Transverse colon (tissue), 4 donors: ENCODE data around the gene ELFN1.

ENCODE experiments used
- CTCF ChIP-seq, 5 experiments: fragments of 200-600 bp in 3 of 5; fragments of 450-650 bp in 2 of 5; sonication (generic) in 3 of 5; IDR thresholded peaks; 1 replicate in 2 of 5; 2 replicates in 3 of 5; pipeline ENCODE4 v1.5.1; 2016 to 2017; ENCODE audit warnings: antibody characterized with exemption in 5 of 5, inconsistent platforms in 3 of 5, mild to moderate bottlenecking in 2 of 5, moderate library complexity in 1 of 5
- POLR2A ChIP-seq: fragments of 450-650 bp; IDR thresholded peaks from one replicate; pipeline ENCODE4 v1.6.1; 2016; ENCODE audit warnings: antibody characterized with exemption, mild to moderate bottlenecking, moderate library complexity
- POLR2AphosphoS5 ChIP-seq, 3 donors: sonication (generic); formaldehyde crosslinking; IDR thresholded peaks; one replicate each; pipeline ENCODE4 v1.6.1; 2016; ENCODE audit warnings: antibody characterized with exemption in 3 of 3

GRCh38 chr7:1767524-1767923, 97.4 kb downstream of the ELFN1 start:
- TF ChIP-seq CTCF (IDR thresholded peaks at IDR 0.05) = no peak
- TF ChIP-seq POLR2A = no peak
- no peak for TF ChIP-seq POLR2AphosphoS5 (IDR thresholded peaks at IDR 0.05)
